Melanocyte of skin (primary cell): Measurements from ENCODE around the gene HSD17B13. TPM values are rescaled to one million over a fixed set of nuclear protein-coding genes. Genes with fewer than 3 reads are reported as not detected.

Source experiments
- small RNA-seq, 2 donors: library from RNA; depleted of rRNA; stranded (forward); fragments of <200 nt; gene quantifications; one replicate each; pipeline ENCODE3, GENCODE V24; 2012
- total RNA-seq, 2 donors: library from RNA; depleted of rRNA; stranded (reverse); fragments of >200 nt; gene quantifications; 2 replicates each; pipeline ENCODE4 v1.2.3, GENCODE V29; 2012

HSD17B13 gene
- total RNA-seq = under 1 TPM in 1 of 2 donors, not detected in 1; under 0.01 TPM

DNA sequence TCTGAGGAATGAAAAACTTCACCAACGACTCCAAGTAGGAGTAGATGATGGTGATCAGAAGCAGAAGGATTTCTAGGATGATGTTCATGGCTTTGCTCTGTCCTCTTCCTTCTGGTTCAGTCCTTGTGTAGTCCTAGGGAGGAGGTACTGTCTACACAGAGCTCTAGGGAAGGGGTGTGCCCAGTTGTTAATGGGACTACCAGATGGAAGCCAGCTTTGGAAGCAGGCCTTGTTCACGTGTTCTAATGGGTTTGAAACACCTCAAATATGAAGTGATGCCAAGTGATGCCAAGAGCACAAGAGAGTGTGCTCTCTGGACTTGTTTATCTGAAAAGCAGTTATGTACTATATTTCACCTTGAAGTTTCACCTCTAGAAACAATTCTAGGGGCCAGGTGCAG lies at the start of gene HSD17B13:
Gene HSD17B13 (minus strand): TSS at position 129 of the 400 bp plus-strand sequence. CDS start 41 bp downstream, at position 88.

Small RNA genes within 50 kb of the gene (small RNA-seq; reads per million reads assigned to genes)
- gene MIR5705 = 0 reads per million in 2 donors

Other genes with a start within 250 kb of the HSD17B13 start
- gene KLHL8, start 102.3 kb downstream of the HSD17B13 start, total RNA-seq = 10 to 100 TPM in 1 of 2 donors, 1 to 10 TPM in 1; 7.2 to 12.7 TPM
- gene HSD17B11, start 68.3 kb upstream of the HSD17B13 start, total RNA-seq = 10 to 100 TPM; 41.6 to 61.6 TPM
- 10 to 100 TPM; 13.3 to 17.9 TPM for gene NUDT9, start 99.7 kb upstream of the HSD17B13 start, total RNA-seq
- gene SPARCL1, start 206.5 kb upstream of the HSD17B13 start, total RNA-seq = under 1 TPM in 1 of 2 donors, not detected in 1; under 0.01 TPM